GM18873 (cell line): ENCODE data around the gene BNC1.
"Not testable (repeated sequence)": the region's sequence is repeated elsewhere in the genome, so short reads cannot be mapped to it uniquely, and the experiment has no call there.

Source experiments
- ATAC-seq: cut with Tn5 transposase; IDR thresholded peaks from one replicate; pipeline ENCODE4 v1.9.1; 2021; ENCODE audit warnings: mild to moderate bottlenecking, moderate library complexity, moderate number of reproducible peaks; ENCODE audit not compliant: unreplicated experiment, low FRiP score

The BNC1 gene

DNA sequence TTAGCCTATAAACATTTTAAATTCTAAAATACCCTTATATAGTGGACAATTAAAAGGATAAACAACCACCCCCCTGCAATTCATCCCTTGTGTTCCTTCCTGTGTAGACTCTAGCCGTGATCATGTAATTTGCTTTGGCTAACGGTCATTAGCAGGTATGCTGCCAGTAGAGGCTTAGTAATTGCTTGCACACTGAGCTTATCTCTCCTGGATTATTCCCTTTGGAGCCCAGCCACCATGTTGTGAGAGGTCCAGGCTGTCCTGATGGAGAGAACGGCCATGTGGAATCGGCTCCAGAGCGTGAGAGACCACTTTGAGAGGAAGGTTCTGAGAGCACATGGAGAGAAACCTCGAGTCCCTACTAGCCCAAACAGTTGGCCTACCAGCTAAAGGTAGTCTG lies 11.0 kb upstream of the BNC1 start:
- no peak for ATAC-seq

DNA sequence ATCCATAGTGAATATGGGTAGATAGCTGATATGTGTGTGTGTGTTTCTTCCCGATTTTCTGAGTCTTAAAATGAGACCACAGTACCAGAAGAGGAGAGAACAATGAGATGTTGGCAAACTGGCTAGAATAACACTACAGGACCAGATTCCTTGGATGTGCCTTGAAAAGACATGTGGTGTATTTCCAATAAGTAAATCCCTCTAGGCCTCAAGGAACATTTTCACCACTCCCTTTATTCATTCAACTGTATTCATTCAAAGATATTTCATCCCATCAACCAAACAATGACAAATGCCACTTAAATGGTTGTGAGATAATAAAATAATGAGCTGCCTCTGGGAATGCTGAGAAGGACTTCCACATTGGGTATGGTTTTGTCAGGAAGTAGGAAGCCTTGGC lies 8.7 kb upstream of the BNC1 start:
- no peak for ATAC-seq

DNA sequence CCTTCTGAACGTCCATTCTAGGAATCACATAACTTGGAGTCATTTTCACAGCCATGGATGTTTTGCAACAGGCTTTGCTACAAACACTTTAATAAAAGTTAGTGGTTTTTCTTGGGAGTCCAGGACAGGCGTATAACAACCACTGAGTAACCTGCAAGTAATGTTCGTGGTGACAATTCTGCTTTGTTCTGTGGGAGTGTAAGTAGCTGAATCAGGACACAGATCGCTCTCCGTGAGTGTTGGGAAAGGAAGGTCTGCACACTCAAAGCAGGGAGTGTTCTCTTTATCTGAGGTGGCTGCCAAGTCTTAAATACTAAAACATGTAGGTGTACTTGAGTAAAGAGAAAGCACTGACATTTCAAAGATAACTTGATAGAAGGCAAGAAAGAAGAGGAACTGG lies 7.9 kb upstream of the BNC1 start:
- ATAC-seq: no peak

DNA sequence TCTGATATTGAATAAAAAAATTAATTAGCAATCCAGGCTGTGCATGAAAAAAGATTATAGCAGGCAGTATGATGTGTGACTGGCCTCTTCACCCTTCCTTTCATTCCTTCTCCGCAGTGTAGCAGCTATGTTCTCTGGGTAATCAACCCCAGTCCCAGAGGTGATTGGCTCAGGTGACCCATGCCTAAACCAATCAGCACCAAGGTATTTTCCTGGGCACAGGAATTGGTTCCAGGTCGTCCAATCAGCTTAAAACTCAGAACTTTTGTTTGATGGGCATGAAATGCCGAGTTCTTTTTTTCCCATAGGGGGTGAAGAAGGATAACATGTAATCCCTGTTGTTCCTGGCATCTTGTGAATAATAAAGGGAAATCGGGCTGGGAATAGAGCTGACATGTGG lies 5.8 kb upstream of the BNC1 start:
- ATAC-seq: no peak

DNA sequence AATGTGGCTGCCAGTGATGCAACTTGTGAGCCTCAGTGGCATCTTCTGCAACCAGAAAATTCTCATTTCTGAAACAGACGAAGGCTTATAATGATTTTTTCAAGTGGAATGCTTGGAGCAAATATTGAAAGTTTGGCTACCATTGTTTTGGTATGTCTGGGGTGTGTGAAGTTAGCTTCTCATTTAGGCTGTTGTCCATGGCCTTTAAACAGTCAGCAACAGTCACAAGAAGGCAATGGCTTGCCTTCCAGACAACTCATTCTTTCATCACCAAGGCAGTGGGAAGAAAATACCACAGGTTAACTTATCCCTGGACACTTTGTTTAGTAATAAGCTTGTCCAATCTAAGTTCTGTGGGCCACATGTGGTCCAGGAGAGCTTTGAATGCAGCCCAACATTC lies 4.7 kb upstream of the BNC1 start:
- no peak for ATAC-seq

DNA sequence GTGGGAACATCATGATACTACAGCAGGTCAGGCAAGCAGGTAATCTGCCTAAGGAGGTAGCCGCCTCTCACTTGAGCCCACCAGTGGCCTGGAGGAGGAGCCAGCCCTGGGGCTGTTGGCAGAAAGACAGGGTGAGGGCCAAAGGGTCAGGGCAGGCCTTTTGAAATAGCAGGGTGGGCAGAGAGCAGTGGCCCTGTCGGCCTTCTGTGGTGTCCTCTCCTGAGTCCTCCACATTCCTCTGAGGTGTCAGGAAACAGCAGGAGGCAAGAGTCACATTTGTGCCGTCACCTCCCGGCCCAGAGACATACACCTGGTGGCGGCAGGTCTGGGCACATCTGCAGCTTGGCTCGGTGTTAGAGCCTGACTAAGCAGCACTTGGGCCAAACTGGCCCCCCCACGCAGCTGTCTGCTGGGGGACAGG lies 3.9 kb upstream of the BNC1 start:
- no peak for ATAC-seq

DNA sequence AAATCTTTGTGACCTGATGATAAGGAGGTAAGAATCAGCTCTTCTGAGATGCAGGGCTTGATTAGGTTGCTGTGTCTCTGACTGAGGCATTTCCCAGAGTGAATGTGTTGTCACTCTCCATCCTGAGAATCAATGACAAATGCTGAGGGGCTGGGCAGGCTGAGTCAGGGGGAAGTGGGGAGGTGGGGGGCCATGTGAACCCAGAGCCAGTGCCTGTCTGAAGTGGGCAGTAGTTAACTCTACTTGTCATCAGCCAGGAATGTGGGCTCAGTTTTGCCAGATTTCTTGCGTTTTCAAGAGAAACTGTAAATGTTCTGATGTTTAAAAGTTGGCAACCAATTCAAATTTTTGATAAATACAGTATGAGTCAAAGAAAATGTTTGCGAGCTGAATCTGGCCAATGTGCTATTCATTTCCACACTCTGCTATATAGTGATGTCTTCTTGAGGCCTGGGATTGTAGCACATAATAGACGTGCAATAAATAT lies 3.1 kb upstream of the BNC1 start:
- ATAC-seq: no peak

DNA sequence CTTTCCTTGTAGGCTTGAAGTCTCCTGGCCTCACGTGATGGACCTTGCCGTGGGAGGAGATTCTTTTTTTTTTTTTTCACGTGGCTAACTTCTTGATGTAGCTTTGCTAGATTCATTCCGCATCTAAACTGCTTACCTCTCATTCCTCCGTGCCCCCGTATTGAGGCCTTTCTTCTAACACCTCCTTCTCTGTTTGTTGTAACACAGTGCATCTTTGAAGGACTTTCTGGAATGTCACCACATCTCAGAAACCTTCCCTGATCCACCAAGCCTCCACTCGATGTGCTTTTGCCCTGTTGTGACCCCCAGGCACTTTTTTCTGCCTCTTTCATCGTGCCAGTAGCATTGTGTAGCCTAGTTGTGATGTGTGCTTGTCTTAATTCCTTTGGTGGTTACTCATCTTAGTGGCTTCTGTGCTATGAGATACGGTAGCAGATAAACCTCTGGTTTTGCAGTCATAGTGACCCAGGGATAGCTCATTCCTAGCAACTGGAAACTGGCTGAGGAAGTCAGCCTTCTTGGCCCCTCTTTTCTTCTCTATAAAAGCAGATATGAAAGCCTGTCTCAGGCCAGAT lies 1.6 kb upstream of the BNC1 start:
- no peak for ATAC-seq

DNA sequence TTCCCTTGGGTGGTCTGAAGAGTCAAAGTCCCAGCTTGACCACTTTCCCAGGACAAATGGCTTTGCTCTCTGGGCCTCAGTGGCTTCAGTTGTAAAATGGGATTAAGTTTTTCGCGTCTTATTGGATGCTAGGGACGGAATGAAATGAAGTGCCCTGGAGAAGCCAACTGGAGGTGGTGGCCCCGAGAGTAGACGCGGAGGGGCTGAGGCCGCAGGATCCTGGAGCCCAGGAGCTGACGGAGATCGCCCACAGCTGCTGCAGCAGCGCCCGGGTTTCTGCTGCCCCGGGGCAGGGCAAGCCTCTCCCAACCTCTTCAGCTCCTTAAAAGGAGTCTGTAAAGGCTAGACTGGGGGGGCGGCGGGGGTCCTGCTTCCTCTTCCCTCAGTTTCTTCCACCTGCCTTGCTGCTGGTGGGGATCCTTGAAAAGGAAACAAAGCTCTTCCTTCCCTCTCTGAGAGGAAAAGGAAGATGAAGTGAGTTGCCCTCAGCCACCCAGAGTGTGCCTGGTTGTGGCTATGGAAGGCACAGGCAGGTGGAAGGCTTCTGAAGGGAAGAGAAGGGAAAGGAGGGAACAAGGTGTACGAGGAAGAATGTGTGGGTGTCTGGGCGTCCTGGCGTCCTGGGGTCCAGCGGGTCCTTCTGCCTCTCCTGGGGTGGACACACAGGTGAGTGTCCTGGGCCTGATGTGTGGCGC lies 967 bp upstream of the BNC1 start:
- no peak for ATAC-seq

DNA sequence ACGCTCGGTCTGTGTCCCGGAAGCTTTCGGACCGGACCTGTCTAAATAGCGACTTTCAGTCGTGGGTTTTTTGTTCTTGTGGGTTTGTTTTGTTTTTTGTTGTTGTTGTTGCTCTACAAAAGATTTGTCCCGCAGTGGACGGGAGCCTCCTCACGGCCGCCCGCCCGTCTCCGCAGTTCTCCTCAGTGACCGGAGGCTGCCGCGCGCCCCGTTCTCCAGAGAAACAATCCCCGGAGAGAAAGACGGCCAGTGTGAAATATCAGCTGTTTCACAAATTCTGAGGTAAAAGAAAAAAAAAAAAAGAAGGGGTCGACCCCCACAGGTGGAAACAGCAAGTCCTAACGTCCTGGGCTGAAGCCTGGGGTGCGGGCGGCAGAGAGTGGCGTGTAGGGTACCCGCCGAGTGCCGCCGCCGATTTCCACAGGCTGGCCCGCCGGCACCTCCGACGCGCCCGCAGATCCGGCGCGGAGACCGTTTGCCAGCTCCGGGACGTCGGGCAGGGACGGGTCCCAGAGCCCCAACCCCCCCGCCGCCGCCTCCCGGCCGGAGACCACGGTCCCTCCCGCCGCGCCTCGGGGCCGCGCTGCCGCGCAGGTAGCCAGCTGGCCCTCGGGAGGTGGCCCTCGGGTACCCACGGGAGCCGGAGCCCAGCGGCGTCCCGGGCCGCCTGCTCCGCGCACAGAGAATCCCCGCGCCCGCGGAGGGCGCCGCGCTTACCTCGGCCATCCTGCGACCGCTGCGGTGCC lies 478 bp downstream of the BNC1 start:
- ATAC-seq: no peak

DNA sequence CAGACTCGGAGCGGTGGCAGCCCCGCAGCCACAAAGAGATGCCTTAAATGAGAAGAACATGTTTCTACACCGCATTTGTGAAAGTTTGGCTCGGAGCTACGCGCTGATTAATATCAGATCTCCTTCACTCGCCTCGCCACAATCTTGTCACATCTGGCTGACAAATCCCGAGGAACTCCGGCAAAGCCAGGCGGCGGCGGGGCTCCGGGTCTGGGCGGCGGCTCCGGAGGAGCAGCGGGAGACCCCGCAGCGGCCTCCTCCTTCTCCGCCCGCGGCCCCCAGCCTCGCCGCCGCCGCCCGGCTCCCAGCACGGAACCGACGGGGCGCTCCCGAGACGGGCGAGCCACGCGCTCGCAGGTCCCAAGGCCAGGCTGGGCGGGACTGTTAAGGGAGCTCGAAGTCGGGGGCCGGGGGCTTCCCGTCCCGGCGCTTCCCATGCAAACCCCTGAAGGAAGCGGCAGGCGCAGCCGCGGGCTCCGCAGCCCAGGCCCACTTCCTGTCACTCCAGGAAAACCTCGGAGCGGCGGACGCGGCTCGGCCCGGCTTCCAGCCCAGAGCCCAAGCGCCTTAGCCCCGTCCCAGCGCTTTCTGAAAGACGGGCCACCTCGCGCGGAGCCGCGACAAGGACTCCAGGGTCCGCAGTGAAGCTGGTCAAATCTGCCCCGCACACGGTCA lies 1.2 kb downstream of the BNC1 start:
- no peak for ATAC-seq

DNA sequence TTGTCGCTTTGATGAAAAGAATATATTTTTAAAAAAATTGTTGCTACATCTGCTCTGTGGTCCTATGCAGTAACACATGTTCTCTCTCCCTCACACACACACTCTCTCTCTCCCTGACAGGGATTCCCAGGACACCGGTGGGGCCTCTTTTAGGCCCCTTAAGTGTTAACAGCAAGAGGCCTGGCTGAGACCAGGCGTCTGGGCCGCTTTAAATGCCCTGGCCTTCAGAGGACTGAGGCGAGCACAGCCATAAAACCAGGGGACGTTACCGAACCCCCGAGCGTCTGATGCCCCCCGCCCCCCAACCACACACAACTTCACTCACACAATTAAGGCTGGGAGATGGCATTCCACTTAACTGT lies 1.7 kb downstream of the BNC1 start:
- no peak for ATAC-seq

DNA sequence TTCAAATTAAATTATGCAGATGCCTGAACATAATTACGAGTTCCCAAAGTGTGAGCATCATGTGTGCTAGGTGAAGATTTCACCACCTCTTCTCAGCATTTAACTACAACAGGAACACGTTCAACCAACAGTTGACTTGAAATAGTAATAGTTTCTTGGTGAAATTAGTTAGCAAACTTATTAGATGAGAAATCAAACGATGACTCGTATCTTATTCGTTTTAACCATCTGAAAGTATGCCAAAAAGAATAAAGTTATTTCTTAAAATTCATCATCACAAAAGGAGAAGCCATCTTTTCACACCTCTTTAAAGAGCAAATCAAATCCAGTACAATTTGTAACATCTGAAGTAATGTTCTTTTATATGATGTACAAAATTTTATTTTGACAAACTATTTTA lies 2.3 kb downstream of the BNC1 start:
- ATAC-seq: no peak

DNA sequence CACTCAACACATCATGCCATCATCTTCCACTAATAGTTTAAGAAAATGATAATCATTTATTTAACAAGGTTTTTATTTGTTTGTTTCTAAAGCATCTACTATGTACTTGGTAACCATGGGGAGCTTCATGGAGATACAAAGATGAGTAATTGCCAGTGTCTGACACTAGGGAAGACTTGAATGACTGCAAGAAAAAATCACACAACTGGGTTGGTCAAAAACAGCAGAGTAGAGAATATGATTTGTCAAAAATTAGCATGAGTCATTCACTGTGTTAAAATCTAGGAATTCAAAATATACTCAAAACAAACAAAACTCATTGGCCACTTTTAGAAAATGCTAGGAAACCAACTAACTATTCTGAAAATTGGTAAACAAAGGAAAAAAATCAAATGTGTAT lies 6.3 kb downstream of the BNC1 start:
- no peak for ATAC-seq

DNA sequence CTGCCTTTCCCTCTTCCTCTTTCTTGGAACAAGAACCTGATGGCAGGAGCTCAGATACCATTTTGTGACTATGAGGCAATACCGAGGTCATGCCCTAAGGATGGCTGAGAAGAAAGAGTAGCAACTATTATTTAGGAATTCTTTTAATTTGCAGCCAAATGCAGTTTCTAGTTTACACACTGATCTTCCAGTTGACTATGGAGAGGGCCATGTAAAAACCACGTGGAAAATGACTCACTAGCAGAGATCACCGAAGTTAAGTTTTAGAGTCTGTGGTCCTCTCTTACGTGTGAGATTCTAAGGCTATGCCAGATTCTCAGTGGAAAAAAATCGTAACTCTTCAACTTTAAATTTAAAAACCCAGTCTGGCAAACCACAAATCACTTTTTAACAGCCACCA lies 7.8 kb downstream of the BNC1 start:
- no peak for ATAC-seq

DNA sequence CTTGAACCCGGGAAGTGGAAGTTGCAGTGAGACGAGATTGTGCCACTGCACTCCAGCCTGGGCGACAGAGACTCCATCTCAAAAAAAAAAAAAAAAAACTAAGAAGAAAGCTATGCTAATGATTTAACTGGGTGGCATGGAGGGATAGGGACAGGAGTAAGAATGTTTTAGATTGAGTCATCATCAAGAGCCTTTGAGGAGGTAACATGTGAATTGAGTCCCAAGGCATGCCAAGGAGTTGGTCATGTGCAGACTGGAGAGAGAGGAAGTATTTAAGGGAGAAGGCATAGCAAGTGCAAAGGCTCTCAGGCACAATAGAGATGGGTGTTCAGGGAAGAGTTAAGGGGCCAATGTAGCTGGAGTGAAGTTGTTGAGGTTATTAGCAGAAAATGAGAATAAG lies 9.1 kb downstream of the BNC1 start:
- no peak for ATAC-seq

DNA sequence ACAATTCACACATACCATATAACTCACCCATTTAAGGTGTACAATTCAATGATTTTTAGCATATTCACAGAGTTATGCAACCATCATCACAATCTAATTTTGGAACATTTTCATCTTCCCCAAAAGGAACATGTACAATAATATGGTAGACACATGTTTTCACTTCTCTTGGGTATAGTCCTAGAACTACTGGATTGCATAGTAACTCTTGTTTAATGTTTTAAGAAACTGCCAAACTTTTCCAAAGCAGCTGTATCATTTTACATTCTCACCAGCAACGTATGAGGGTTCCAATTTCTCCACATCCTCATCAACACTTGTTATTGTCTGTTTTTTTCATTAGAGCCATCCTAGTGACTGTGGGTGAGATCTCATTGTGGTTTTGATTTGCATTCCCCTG lies 14.3 kb downstream of the BNC1 start:
- no peak for ATAC-seq

DNA sequence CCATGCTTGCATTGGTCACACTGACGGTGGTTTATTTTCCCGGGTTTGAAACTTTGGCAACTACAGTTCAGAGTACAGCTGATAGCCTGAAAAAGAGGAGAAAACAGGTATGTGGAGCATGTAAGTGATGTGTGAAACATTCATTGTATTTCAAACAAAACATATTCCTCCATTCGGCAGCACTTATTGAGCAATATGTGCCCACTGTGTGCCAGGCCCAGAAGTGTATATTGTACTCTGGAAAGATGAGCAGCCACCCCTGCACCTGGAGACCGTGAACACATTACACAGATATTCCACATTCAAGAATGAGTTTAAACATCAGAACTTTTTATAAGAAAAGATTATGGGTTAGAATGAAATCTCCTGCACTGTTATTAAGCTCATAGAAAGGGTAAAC lies 16.3 kb downstream of the BNC1 start:
- ATAC-seq: no peak

DNA sequence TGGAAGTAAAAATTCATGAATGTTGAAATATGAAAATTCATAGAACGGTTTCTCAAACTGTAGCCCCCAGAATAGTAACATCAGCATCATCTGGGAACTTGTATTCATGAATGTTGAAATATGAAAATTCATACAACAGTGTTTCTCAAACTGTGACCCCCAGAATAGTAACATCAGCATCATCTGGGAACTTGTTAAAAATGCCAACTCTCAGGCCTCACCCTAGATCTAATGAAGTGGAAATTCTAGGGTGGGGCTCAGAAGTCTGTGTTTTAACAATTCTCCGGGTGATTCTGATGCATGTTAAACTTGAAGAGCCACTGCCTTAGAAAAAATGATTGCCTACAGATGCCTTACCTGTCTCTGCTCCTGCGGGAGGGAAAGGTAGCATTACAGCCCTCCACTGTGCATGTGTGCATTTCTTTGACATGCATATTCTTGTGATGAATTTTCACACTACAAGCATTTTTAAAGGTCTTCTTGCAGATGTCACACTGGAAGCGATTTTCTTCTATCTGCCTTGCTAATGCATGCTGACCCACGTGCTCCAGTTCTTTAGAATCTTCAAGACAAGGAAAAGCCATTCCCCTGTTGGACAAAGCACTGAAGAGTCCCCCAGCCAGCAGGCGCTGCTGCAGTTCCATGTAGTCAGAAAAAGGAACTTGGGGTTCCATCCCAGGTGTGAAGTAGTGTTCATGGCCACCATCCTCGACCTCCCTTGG lies 21.7 kb downstream of the BNC1 start:
- no peak for ATAC-seq

DNA sequence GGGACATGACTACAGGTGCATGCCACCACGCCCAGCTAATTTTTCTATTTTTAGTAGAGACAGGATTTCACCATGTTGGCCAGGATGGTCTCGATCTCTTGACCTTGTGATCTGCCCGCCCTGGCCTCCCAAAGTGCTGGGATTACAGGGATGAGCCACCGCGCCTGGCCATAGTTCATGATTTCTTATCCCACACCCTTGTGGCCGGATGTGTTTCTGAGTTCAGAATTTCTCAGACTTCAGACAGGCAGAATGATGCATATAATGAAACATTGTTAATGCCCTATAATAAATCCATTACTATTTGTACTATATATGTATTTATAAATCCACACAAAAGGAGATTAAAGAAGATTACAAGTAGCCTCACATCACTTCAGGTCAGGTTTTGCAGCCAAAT lies 22.3 kb downstream of the BNC1 start:
- not testable (repeated sequence) for ATAC-seq

DNA sequence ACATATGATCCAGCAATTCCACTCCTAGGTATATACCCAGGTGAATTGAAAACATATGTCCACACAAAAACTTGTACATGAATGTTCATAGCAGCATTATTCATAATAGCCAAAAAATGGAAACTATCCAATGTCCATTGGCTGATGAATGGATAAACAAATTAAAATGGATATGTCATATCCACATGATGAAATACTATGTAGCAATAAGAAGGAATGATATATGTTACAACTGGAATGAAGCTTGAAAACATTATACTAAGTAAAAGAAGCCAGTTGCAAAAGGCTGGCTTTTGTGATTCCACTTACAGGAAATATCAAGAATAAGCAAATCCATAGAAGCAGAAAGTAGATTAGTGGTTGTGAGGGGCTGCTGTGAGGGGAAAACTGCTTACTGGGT lies 33.7 kb downstream of the BNC1 start:
- ATAC-seq: no peak
